PC-3 (cell line): ENCODE results near the gene DNAJC11. TPM values are rescaled to one million over a fixed set of nuclear protein-coding genes. Genes with fewer than 3 reads are reported as not detected.

Experiments
- total RNA-seq: library from RNA; depleted of rRNA; stranded (reverse); fragments of >200 nt; gene quantifications from 2 replicates; pipeline ENCODE4 v1.2.3, GENCODE V29; 2014; rRNA removed

DNAJC11 gene
- total RNA-seq, 1 experiment from 2014 or later = 105 TPM

Other genes starting within 250 kb of the DNAJC11 start
- gene TNFRSF25, start 235.6 kb downstream of the DNAJC11 start, total RNA-seq = 42.5 and 60.1 TPM in 2 replicates
- 42.8 and 66.1 TPM in 2 replicates for gene PLEKHG5, start 210.1 kb downstream of the DNAJC11 start, total RNA-seq
- gene NOL9, start 147.3 kb downstream of the DNAJC11 start, total RNA-seq = 79.1 and 102 TPM in 2 replicates
- not detected in 2 replicates for gene TAS1R1, start 146.5 kb downstream of the DNAJC11 start, total RNA-seq
- gene ZBTB48, start 121.8 kb downstream of the DNAJC11 start, total RNA-seq = 42.7 and 47.2 TPM in 2 replicates
- 82.5 and 105 TPM in 2 replicates for gene KLHL21, start 98.9 kb downstream of the DNAJC11 start, total RNA-seq
- 13.2 and 14.9 TPM in 2 replicates for gene PHF13, start 88.1 kb downstream of the DNAJC11 start, total RNA-seq
- gene THAP3, start 76.9 kb downstream of the DNAJC11 start, total RNA-seq = 42.4 and 54.6 TPM in 2 replicates
- 40.8 and 42.5 TPM in 2 replicates for gene CAMTA1, start 83.6 kb upstream of the DNAJC11 start, total RNA-seq